Common myeloid progenitor, CD34-positive (primary cell): ENCODE data around the gene ROR2.

ENCODE experiments used
- CTCF ChIA-PET: fragments of 350-600 bp; sonication (Branson Sonifier 250); formaldehyde crosslinking; loops from one replicate; lab custom pipeline; 2021; ENCODE audit warnings: antibody characterized with exemption; lab: Charles Lee
- POLR2A ChIA-PET: fragments of 350-600 bp; sonication (Branson Sonifier 250); formaldehyde crosslinking; loops from one replicate; lab custom pipeline; 2021; ENCODE audit warnings: antibody characterized with exemption; lab: Charles Lee
- DNase-seq, 3 donors: peaks; one replicate each; pipeline versions ENCODE4 v3.0.0 to v3.0.0-alpha.2; 2013
- H3K27ac ChIP-seq, 2 experiments: 1 replicate in 1 of 2; 2 replicates in 1 of 2; pipeline ENCODE4 v1.7.0; 2013; ENCODE audit warnings: inconsistent platforms in 2 of 2, low read length in 2 of 2, mild to moderate bottlenecking in 2 of 2, low read depth in 1 of 2, moderate library complexity in 1 of 2; ENCODE audit not compliant: severe bottlenecking in 2 of 2, insufficient read depth in 1 of 2, poor library complexity in 1 of 2
- H3K27me3 ChIP-seq, 5 experiments: replicated peaks in 2 of 5; 1 replicate in 3 of 5; 2 replicates in 2 of 5; pipeline versions ENCODE4 v1.6.1 to v1.7.0; 2013; ENCODE audit warnings: low read length in 4 of 5, mild to moderate bottlenecking in 2 of 5, moderate library complexity in 2 of 5, inconsistent platforms in 1 of 5; ENCODE audit not compliant: insufficient read depth in 5 of 5, control insufficient read depth in 4 of 5
- H3K36me3 ChIP-seq, 4 experiments: 1 replicate in 2 of 4; 2 replicates in 2 of 4; pipeline versions ENCODE4 v1.6.1 to v1.7.0; 2013; ENCODE audit warnings: low read length in 3 of 4, control low read depth in 1 of 4, mild to moderate bottlenecking in 1 of 4; ENCODE audit not compliant: control insufficient read depth in 4 of 4, insufficient read depth in 4 of 4
- H3K4me1 ChIP-seq, 4 experiments: 1 replicate in 3 of 4; 2 replicates in 1 of 4; pipeline versions ENCODE4 v1.6.1 to v1.7.1; 2013; ENCODE audit warnings: low read length in 3 of 4, mild to moderate bottlenecking in 3 of 4, control low read depth in 1 of 4, inconsistent platforms in 1 of 4, moderate library complexity in 1 of 4; ENCODE audit not compliant: control insufficient read depth in 4 of 4, insufficient read depth in 4 of 4; ENCODE audit errors: control extremely low read depth in 1 of 4
- H3K4me3 ChIP-seq, 7 experiments: 1 replicate in 4 of 7; 2 replicates in 3 of 7; pipeline versions ENCODE4 v1.5.1 to v1.7.0; 2013; ENCODE audit warnings: mild to moderate bottlenecking in 7 of 7, low read length in 6 of 7, moderate library complexity in 6 of 7, inconsistent platforms in 2 of 7, low read depth in 2 of 7, control low read depth in 1 of 7; ENCODE audit not compliant: insufficient read depth in 4 of 7, control insufficient read depth in 1 of 7; ENCODE audit errors: extremely low read depth in 1 of 7
- H3K9me3 ChIP-seq, 5 experiments: 1 replicate in 4 of 5; 2 replicates in 1 of 5; pipeline versions ENCODE4 v1.6.1 to v1.7.1; 2013; ENCODE audit warnings: low read length in 4 of 5, mild to moderate bottlenecking in 2 of 5, inconsistent platforms in 1 of 5, low read depth in 1 of 5, moderate library complexity in 1 of 5; ENCODE audit not compliant: control insufficient read depth in 4 of 5, insufficient read depth in 2 of 5; ENCODE audit errors: control extremely low read depth in 1 of 5
- WGBS: methylation state at CpG from one replicate; pipeline ENCODE4 v1.1.5; 2013; ENCODE audit not compliant: insufficient coverage; 5-methylcytosine and 5-hydroxymethylcytosine counted together

Gene ROR2

GRCh38 chr9:91751922-91752321, 198.1 kb downstream of the ROR2 start:
- DNase-seq: no peak
- no peaks in the 10 kb centered on the region for H3K36me3 ChIP-seq
- ChIA-PET POLR2A (no interaction called here), CTCF (no interaction called here)
- H3K4me1 ChIP-seq: peaks cover 0 to under 1% (median 0%) of the 10 kb centered on the region in 4 experiments
- 80% methylated on average over 1 of the region's 2 CpGs for WGBS
- H3K27me3 ChIP-seq: peaks cover 0 to 2% (median 0%) of the 10 kb centered on the region in 5 experiments
- H3K4me3 ChIP-seq: no peak overlapping the region
- H3K9me3 ChIP-seq: no peaks in the 10 kb centered on the region
- no peak overlapping the region for H3K27ac ChIP-seq

- no peak for DNase-seq
- POLR2A ChIA-PET: no interaction called here
Observed at GRCh38 chr9:91750343-91750742, 199.7 kb downstream of the ROR2 start.

GRCh38 chr9:91746904-91747303, 203.1 kb downstream of the ROR2 start:
- ChIA-PET CTCF (no interaction called here), POLR2A (no interaction called here)
- no peaks in the 10 kb centered on the region for H3K27me3 ChIP-seq

More at GRCh38 chr9:91750343-91750742, 199.7 kb downstream of the ROR2 start:
- H3K9me3 ChIP-seq: no peaks in the 10 kb centered on the region
- CTCF ChIA-PET: interaction anchor here (1.5 kb wide), 1 partner anchor 11 kb away, joined by 4 read pairs; no protein-coding TSS in a partner anchor
- H3K4me1 ChIP-seq: peaks cover 0 to 3% (median 0%) of the 10 kb centered on the region in 4 experiments
- no peak overlapping the region for H3K27ac ChIP-seq
- 83% methylated on average over 1 of the region's 6 CpGs for WGBS
- no peaks in the 10 kb centered on the region for H3K36me3 ChIP-seq
- no peak overlapping the region for H3K4me3 ChIP-seq
- H3K27me3 ChIP-seq: peaks cover 0 to 2% (median 0%) of the 10 kb centered on the region in 5 experiments

GRCh38 chr9:91746357-91746756, 203.7 kb downstream of the ROR2 start:
- H3K9me3 ChIP-seq: no peaks in the 10 kb centered on the region
- peaks cover 0 to 3% (median 0%) of the 10 kb centered on the region in 4 experiments for H3K4me1 ChIP-seq
- WGBS: 96% methylated on average over 7 of the region's 10 CpGs
- H3K36me3 ChIP-seq: no peaks in the 10 kb centered on the region
- CTCF ChIA-PET: no interaction called here
- no peak for DNase-seq
- POLR2A ChIA-PET: no interaction called here
- no peak overlapping the region for H3K27ac ChIP-seq
- no peaks in the 10 kb centered on the region for H3K27me3 ChIP-seq
- H3K4me3 ChIP-seq: no peak overlapping the region

More at GRCh38 chr9:91746904-91747303, 203.1 kb downstream of the ROR2 start:
- Histone ChIP-seq H3K9me3 (no peaks in the 10 kb centered on the region), H3K27ac (no peak overlapping the region), H3K4me3 (no peak overlapping the region), H3K4me1 (peaks cover 0 to 3% (median 0%) of the 10 kb centered on the region in 4 experiments), H3K36me3 (no peaks in the 10 kb centered on the region)
- DNase-seq: peak in 1 of 3 donors; percentile 39
- 0% methylated on average over 3 of the region's 9 CpGs for WGBS

- no peaks in the 10 kb centered on the region for H3K9me3 ChIP-seq
- POLR2A ChIA-PET: no interaction called here
Observed at GRCh38 chr9:91744114-91744513, 205.9 kb downstream of the ROR2 start.

GRCh38 chr9:91741522-91741921, 208.5 kb downstream of the ROR2 start:
- POLR2A ChIA-PET: no interaction called here
- Histone ChIP-seq H3K27me3 (peaks cover 0 to 1% (median 0%) of the 10 kb centered on the region in 5 experiments), H3K9me3 (no peaks in the 10 kb centered on the region), H3K4me3 (no peak overlapping the region), H3K27ac (no peak overlapping the region), H3K4me1 (no peaks in the 10 kb centered on the region), H3K36me3 (no peaks in the 10 kb centered on the region)
- peak in 1 of 3 donors; percentile 28 for DNase-seq
- CTCF ChIA-PET: interaction anchor here (0.9 kb wide), 1 partner anchor 826 kb away, joined by 3 read pairs; no protein-coding TSS in a partner anchor

More at GRCh38 chr9:91744114-91744513, 205.9 kb downstream of the ROR2 start:
- Histone ChIP-seq H3K4me3 (no peak overlapping the region), H3K36me3 (no peaks in the 10 kb centered on the region), H3K27ac (no peak overlapping the region), H3K4me1 (peaks cover 0 to 3% (median 0%) of the 10 kb centered on the region in 4 experiments), H3K27me3 (no peaks in the 10 kb centered on the region)
- WGBS: 98% methylated on average over 6 of the region's 7 CpGs
- CTCF ChIA-PET: no interaction called here
- no peak for DNase-seq

- 84% methylated on average over 8 of the region's 10 CpGs for WGBS
- no peaks in the 10 kb centered on the region for H3K9me3 ChIP-seq
- CTCF ChIA-PET: interaction anchor here (0.9 kb wide), 1 partner anchor 825 kb away, joined by 3 read pairs; no protein-coding TSS in a partner anchor
Observed at GRCh38 chr9:91740701-91741100, 209.3 kb downstream of the ROR2 start.

More at GRCh38 chr9:91740701-91741100, 209.3 kb downstream of the ROR2 start:
- no peaks in the 10 kb centered on the region for H3K4me1 ChIP-seq
- peaks cover 0 to 1% (median 0%) of the 10 kb centered on the region in 5 experiments for H3K27me3 ChIP-seq
- no peak overlapping the region for H3K27ac ChIP-seq
- DNase-seq: no peak
- POLR2A ChIA-PET: no interaction called here
- no peak overlapping the region for H3K4me3 ChIP-seq
- no peaks in the 10 kb centered on the region for H3K36me3 ChIP-seq
